HG03045 (cell line): ENCODE measurements around the gene CLDN7.

Source experiments
- ATAC-seq: cut with Tn5 transposase; IDR thresholded peaks from one replicate; pipeline ENCODE4 v1.9.1; 2021; ENCODE audit warnings: mild to moderate bottlenecking, moderate library complexity; ENCODE audit not compliant: unreplicated experiment

Gene CLDN7

GRCh38 chr17:7221278-7222092 lies 40.8 kb downstream of the CLDN7 start:
- no peak for ATAC-seq

- ATAC-seq = no peak
Observed at GRCh38 chr17:7220593-7221277, 41.5 kb downstream of the CLDN7 start.

GRCh38 chr17:7219812-7220592 lies 42.3 kb downstream of the CLDN7 start, which contains the start of the genes ACADVL and DLG4:
ACADVL (plus strand) TSS chr17:7219938; CDS start chr17:7219985, 47 bp downstream.
DLG4 (minus strand) TSS chr17:7219836.
- ATAC-seq = peak; percentile 59

DNA sequence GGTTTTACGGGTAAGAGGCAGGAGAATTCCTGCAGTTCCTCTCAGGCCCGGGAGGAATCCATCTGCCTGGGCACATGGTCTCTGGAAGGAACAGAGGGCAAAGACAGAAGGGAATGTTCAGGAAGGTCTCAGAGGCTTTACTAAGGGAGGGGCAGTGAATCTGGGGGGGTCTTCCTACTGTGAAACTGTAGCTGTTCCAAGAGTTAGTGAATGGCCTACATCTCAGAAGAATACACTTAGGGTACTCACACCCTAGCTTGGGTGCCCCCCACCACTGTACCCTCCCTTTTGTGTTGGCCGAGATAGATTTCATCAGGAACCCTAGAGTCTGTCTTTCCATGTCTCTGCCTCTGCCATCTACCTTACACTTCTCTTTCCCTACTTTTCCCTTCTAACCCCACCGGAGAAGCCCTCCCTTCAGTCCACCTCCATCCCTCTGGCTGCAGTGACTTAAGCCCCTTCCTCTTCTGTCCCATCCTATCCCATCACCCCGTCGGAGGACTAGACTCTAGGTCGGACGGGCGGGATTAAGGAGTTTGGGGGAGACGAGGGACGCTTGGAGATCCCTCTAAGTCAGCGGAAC lies 43.0 kb downstream of the CLDN7 start:
- ATAC-seq = no peak

DNA sequence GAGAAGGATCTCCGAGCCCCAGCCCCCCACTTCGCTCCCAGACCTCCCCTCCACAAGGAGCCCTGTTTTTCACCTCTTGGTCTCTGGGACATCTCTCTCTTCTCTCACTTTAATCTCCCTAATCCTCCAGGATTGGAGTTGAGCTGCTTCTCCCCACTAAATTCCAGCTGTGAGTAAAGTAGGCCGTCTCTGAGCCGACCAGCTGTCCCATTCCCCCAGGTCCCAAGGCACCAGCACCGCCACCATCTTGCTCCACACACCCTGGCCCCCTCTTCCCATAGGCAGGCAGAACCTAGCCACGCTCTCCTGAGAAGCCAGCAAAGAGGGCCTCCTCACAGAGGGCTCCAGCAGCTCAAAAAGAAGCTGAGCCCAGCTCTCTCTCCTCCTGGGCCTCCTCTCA lies 43.5 kb downstream of the CLDN7 start:
- ATAC-seq = no peak

DNA sequence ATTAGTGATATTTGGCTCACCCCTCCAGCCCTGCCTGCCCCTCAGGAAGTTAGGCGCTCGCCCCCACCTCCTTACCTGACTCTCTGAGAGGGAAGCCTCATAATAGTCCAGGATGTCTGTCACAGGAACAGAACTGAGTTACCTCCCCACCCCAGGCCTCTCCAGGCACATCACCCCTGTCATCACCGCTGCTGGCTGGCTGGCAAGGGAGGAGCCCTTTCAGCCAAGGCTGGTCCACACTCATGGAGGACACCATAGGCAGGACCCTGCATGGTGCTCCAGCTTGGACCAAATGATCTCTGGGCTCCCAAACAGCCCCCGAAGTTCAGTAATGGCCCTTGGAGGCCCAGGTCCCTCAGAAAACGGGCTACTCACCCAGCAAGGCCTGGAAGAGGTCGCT lies 44.1 kb downstream of the CLDN7 start:
- no peak for ATAC-seq

DNA sequence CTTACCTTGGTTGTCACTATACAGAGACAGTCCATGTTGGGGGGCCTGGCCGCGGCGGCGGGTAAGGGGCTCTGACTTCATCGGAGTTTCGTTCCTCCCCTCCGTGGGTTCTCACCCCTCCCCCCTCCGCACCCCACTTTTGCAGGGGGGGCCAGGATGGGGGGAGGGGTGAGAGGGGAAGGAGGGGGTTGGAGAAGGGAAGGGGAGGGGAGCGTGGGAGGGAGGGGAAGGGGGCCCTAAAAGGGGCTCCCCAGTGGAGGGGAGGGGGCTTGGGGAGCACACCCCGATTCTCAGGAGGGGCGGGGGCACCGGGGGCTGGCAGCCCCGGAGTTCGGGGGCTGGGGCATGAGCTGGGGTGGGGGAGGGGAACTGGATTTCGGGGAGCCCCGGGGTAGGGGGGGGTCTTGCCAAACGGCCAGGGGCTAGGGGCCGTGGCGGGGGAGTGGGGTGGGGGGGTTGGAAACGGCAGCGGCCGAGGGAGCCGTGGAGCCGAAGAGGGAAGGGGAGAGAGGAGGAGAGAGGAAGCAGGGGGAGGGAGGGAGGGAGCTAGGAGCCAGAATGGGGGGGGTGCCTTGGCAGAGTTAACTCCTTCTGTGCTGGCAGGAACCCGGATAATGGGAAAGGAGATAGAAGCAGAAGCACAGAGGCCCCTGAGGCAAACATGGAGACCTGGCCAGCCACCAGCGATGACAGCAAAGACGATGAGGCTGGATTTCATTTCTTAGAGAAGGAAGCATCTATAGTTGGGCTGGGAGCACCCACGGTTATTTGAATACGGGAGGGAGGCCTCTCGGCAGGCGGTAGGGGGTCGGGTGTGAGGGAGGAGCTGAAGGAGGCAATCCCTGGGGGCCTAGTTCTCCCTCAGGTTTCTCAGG lies 44.9 kb downstream of the CLDN7 start:
- no peak for ATAC-seq

DNA sequence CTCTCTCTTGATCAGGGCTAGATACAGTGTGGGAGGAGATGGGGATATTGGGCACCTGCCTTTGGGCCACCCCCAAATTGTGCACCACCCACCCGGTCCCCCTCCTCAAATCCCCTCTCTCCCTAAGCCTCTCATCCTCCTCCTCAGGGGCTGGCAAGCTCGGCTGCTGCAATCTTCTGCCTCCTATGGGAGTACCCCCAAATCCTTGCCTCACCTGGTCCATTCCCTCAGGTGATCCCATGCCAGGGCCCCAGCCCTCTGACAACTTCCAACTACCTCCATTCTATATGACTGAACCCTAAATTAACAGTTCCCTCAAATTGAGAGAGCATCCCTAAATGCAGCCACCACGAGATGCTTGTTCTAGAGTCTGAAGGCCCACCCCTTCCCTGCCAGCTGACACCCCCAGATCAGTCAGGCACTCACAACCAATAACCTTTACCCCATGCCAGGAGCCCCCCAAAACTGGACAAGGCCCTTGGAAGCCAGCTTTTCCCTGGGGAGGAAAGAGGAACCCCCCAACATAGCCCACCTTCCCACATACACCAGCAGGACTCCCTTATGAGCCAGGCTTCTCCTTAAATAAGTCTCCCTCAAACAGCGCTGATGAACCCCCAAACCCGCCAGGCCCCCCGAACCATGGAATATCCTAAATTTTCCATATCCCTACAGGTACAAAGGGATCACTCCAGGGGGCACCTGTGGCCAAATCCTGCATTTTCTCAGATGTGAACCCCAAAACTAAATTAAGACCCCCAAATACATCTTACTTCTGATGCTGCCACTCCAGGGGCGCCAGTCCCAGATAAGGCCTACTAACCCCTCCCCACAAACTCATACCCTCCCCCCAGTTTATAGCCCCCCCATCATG lies 45.8 kb downstream of the CLDN7 start:
- no peak for ATAC-seq

DNA sequence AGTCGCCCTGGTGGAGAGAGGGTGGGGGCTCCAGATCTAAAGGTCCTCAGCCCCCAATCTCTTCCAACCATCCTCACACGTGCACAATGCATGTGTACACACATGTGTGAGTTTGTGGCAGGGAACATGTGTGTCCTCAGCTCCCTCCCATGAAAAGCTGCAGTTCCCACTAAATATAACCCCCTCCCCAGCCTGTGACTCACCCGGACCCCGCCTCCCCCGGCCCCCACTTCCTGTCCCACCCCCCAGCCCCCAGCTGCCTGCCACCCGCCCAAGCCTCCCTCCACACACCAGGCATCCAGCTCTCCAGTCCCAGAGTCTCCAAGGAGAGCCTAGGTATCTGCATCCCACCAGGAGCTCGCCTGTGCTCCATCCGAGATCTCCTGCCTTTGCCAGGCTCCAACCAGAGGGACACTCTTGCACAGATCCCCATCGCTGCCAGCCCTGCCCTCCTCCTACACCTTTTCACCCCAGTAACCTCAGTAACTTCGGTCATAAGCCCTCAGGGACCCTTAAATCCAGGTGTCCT lies 46.6 kb downstream of the CLDN7 start:
- ATAC-seq = no peak

DNA sequence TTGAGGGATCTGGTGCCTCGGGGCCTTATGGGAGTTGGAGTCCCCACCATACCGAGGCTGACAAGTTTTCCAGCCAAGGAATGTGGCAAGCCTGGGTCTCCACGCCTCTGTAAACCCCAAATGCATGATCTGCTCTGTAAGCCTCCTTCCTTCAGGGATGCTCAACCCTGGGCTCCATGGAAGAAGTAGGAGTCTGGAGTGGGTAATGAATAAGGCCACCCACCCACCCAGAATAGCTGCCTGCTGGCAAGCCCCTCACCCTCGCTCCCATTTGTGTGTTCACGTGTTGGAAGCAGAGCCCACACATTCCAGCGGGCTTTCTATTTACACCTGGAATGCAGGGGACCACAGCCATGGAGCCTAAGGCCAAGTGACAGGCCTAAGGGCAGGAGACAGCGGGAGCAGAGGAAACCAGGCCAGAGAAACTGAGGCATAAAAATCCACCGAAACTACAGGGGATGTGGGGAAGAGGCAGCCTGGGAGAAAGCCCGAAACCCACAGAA lies 47.1 kb downstream of the CLDN7 start:
- ATAC-seq = no peak

- ATAC-seq = peak; percentile 79
Observed at GRCh38 chr17:7214300-7215135, 47.8 kb downstream of the CLDN7 start.

DNA sequence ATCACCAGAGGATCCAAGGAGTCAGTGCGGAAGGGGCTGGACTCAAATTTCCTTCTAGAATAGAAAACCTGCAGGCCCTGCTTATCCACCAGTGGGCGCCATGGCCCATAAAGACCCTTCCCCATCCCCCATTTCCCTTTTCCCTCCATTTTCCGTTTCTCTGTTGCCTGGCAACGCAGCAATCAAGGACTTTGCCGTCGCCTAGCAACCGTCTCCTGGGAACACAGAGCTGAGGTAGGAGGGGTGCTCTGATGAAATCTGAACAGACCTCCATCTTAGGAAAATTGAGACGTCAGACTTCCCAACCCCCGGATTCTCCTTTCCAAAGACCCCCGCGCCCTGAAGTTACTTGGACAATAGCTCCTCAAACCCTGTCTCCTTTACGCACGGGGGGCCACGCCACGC lies 48.4 kb downstream of the CLDN7 start:
- ATAC-seq = no peak

- ATAC-seq = no peak
Observed at GRCh38 chr17:7211491-7212273, 50.6 kb downstream of the CLDN7 start.
